ENCODE measurements around the gene ALDH1L2. TPM values are rescaled to one million over a fixed set of nuclear protein-coding genes. Genes with fewer than 3 reads are reported as not detected.

The ALDH1L2 gene
- total and polyA plus RNA-seq, 9 of the 15 experiments (the other 6 are each of a cell fraction or from before 2014, with no cell fraction given), result 1.1 to 9.9 (median 3.8) TPM

DNA sequence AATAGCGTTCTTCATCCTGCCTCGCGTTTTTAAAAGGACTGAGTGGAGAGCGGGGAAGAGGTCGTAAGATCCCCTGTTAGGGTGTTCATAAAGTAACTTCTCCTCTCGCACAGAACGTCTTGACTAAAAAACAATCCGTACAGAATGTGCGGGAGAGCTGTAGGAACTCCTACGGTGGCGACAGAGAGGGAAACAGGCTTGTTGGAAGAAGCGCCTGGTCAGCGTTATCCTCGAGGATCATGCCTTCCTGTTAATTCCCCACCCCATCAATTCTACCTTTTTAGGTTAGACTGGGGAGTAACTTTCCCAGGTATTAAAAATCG is 22.9 kb upstream of the ALDH1L2 start:
- POLR2A ChIA-PET, result interaction anchor here (0.8 to 2.3 kb wide), 8 partner anchors 10 to 1209 kb away, joined by 3 to 10 read pairs (median 4); no protein-coding TSS in a partner anchor
- H3K79me2 ChIP-seq (ENCODE audit: control insufficient read depth, insufficient read depth, low read length), result peaks cover 45% of the 10 kb centered on the region

More for the DNA sequence above, 22.9 kb upstream of the ALDH1L2 start:
- Histone ChIP-seq H3K4me3 (peak overlapping the region; percentile 78), H3K4me2 (ENCODE audit: insufficient read depth, low read length) (peak overlapping the region; percentile 94), H3K9me3 (replicated peaks; ENCODE audit: control insufficient read depth, insufficient read depth, low read depth, low read length) (no peaks in the 10 kb centered on the region), H3K36me3 (ENCODE audit: control insufficient read depth, insufficient read depth, low read length) (peaks cover 6% of the 10 kb centered on the region; the same call in 2 of the 3 replicates), H2AFZ (ENCODE audit: low read depth, low read length) (peak overlapping the region; percentile 99), H3K4me1 (replicated peaks in 1 of 2; ENCODE audit: control insufficient read depth in 2 of 2, insufficient read depth in 2 of 2, low read length in 2 of 2) (peaks cover 0 to 5% of the 10 kb centered on the region in 2 experiments; a peak in 2 of 5 replicates), H4K20me1 (replicated peaks; ENCODE audit: control insufficient read depth, insufficient read depth, low read length) (no peaks in the 10 kb centered on the region), H3K9ac (ENCODE audit: insufficient read depth in 1 of 2, low read depth in 2 of 2, low read length in 2 of 2) (peak overlapping the region; percentile 82 to 95), H3K27ac (ENCODE audit: extremely low read depth, low read depth, low read length) (peak overlapping the region; percentile 86), H3K27me3 (ENCODE audit: control insufficient read depth in 2 of 2, insufficient read depth in 2 of 2, low read length in 2 of 2) (no peaks in the 10 kb centered on the region), H3K9me1 (ENCODE audit: control insufficient read depth, insufficient read depth, low read length) (no peaks in the 10 kb centered on the region)
- peak in 3 of 4 experiments; percentile 23 to 54 (median 49) for DNase-seq (ENCODE audit: extremely low read depth in 1 of 4, low spot score in 3 of 4)
- TF ChIP-seq MEF2D (tag; conservative IDR thresholded peaks at IDR 0.05; ENCODE audit: low read depth) (no peak), ZNF316 (IDR thresholded peaks at IDR 0.05) (peak; percentile 96), MAFK (IDR thresholded peaks at IDR 0.05; ENCODE audit: low read length) (peak; percentile 75), MAFG (tag; conservative IDR thresholded peaks at IDR 0.05) (peak; percentile 91), FOSL1 (tag; conservative IDR thresholded peaks at IDR 0.05) (0 out of 2 replicates have a peak, but pooled peaks have one; percentile 2), EP400 (IDR thresholded peaks at IDR 0.05) (peak; percentile 64; the same call in 1 of the 2 replicates), SIN3B (IDR thresholded peaks at IDR 0.05; ENCODE audit: low read depth) (0 out of 2 replicates have a peak, but pooled peaks have one; percentile 6), ZC3H8 (IDR thresholded peaks at IDR 0.05) (0 out of 2 replicates have a peak, but pooled peaks have one; percentile 66), SIN3A (IDR thresholded peaks at IDR 0.05; ENCODE audit: borderline replicate concordance in 2 of 2, control insufficient read depth in 1 of 2, low read depth in 2 of 2, low read length in 2 of 2) (no peak), FOXM1 (IDR thresholded peaks at IDR 0.05; ENCODE audit: low read depth) (peak; percentile 19; the same call in 1 of the 2 replicates), FOXM1 (CRISPR knock-in tag; IDR thresholded peaks at IDR 0.05; ENCODE audit: low read depth) (no peak), MAFF (IDR thresholded peaks at IDR 0.05; ENCODE audit: low read length) (peak; percentile 76), PPARD (CRISPR knock-in tag; IDR thresholded peaks at IDR 0.05) (no peak), C11orf30 (IDR thresholded peaks at IDR 0.05; ENCODE audit: low read depth) (peak; percentile 95), GTF2F1 (IDR thresholded peaks at IDR 0.05; ENCODE audit: low read depth, low read length) (0 out of 2 replicates have a peak, but pooled peaks have one; percentile 1), HIVEP1 (CRISPR knock-in tag; IDR thresholded peaks at IDR 0.05) (no peak), RBM17 (IDR thresholded peaks at IDR 0.05; ENCODE audit: borderline replicate concordance, low read depth, low read length) (no peak), SIRT6 (IDR thresholded peaks at IDR 0.05; ENCODE audit: low read depth, low read length) (no peak)
- TF ChIP-seq, protein P1, sequence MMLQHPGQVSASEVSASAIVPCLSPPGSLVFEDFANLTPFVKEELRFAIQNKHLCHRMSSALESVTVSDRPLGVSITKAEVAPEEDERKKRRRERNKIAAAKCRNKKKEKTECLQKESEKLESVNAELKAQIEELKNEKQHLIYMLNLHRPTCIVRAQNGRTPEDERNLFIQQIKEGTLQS (IDR thresholded peaks at IDR 0.05), result no peak
- TF ChIP-seq, protein P1 (CRISPR knock-in tag; conservative IDR thresholded peaks at IDR 0.05), result no peak
- TF ChIP-seq, protein P2, sequence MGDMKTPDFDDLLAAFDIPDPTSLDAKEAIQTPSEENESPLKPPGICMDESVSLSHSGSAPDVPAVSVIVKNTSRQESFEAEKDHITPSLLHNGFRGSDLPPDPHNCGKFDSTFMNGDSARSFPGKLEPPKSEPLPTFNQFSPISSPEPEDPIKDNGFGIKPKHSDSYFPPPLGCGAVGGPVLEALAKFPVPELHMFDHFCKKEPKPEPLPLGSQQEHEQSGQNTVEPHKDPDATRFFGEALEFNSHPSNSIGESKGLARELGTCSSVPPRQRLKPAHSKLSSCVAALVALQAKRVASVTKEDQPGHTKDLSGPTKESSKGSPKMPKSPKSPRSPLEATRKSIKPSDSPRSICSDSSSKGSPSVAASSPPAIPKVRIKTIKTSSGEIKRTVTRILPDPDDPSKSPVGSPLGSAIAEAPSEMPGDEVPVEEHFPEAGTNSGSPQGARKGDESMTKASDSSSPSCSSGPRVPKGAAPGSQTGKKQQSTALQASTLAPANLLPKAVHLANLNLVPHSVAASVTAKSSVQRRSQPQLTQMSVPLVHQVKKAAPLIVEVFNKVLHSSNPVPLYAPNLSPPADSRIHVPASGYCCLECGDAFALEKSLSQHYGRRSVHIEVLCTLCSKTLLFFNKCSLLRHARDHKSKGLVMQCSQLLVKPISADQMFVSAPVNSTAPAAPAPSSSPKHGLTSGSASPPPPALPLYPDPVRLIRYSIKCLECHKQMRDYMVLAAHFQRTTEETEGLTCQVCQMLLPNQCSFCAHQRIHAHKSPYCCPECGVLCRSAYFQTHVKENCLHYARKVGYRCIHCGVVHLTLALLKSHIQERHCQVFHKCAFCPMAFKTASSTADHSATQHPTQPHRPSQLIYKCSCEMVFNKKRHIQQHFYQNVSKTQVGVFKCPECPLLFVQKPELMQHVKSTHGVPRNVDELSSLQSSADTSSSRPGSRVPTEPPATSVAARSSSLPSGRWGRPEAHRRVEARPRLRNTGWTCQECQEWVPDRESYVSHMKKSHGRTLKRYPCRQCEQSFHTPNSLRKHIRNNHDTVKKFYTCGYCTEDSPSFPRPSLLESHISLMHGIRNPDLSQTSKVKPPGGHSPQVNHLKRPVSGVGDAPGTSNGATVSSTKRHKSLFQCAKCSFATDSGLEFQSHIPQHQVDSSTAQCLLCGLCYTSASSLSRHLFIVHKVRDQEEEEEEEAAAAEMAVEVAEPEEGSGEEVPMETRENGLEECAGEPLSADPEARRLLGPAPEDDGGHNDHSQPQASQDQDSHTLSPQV (IDR thresholded peaks at IDR 0.05), result peak; percentile 48; the same call in 1 of the 2 replicates
- peak; percentile 74 for FAIRE-seq
- peak; percentile 7 for ATAC-seq
- WGBS (ENCODE audit: insufficient coverage, low coverage, missing lambda C conversion rate), result 2% methylated on average over 15 of the region's 15 CpGs
- CTCF ChIA-PET (ENCODE audit: low intra/inter-chr PET ratio), result no interaction called here
- in situ Hi-C loops (cut with MboI) (no loop called here), intact Hi-C loops (cut with micrococcal nuclease) (no loop called here)
- BruUV-seq (replicated peaks), result TSS peak; percentile 95

Measured in K562 (cell line).